ENCODE results near the gene COTL1. TPM values are rescaled to one million over a fixed set of nuclear protein-coding genes. Genes with fewer than 3 reads are reported as not detected.

Gene COTL1
- total and polyA plus RNA-seq, 2 of the 13 experiments (the other 11 are each of a cell fraction or from before 2014, with no cell fraction given): 8.7 to 16.9 TPM

DNA sequence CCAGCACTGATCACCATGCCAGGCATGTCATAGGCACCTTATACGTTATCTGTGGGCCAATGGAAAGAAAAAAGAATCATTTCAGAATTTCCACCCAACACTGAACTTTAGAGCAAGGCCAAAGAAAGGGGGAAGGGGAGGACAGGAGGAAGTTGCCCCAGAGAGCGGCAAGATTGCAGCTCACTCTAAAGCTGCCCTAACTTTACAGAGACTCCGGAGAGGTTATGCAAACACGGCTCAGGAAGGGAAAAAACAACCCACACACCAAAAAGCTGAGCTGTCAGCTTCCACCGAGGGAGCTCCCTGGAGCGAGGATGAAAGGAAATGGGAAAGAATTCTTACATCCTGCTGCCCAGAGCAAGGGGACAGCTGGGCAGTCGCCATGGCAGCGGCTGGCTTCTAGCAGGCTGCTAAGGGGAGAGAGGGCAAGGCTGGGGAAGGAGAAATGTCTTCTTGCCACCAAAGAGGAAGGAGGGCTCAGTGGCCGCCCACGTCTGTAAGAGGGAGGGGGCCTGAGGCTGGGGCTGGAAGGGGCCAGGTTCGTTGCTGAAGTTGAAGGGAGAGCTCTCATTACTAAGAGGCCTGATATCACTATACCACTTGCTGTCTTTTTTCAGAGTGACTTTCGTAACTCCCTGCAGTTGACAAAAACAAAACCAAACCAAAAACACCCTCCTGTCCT is 18.2 kb downstream of the COTL1 start (continued):
- TF ChIP-seq, protein P1, sequence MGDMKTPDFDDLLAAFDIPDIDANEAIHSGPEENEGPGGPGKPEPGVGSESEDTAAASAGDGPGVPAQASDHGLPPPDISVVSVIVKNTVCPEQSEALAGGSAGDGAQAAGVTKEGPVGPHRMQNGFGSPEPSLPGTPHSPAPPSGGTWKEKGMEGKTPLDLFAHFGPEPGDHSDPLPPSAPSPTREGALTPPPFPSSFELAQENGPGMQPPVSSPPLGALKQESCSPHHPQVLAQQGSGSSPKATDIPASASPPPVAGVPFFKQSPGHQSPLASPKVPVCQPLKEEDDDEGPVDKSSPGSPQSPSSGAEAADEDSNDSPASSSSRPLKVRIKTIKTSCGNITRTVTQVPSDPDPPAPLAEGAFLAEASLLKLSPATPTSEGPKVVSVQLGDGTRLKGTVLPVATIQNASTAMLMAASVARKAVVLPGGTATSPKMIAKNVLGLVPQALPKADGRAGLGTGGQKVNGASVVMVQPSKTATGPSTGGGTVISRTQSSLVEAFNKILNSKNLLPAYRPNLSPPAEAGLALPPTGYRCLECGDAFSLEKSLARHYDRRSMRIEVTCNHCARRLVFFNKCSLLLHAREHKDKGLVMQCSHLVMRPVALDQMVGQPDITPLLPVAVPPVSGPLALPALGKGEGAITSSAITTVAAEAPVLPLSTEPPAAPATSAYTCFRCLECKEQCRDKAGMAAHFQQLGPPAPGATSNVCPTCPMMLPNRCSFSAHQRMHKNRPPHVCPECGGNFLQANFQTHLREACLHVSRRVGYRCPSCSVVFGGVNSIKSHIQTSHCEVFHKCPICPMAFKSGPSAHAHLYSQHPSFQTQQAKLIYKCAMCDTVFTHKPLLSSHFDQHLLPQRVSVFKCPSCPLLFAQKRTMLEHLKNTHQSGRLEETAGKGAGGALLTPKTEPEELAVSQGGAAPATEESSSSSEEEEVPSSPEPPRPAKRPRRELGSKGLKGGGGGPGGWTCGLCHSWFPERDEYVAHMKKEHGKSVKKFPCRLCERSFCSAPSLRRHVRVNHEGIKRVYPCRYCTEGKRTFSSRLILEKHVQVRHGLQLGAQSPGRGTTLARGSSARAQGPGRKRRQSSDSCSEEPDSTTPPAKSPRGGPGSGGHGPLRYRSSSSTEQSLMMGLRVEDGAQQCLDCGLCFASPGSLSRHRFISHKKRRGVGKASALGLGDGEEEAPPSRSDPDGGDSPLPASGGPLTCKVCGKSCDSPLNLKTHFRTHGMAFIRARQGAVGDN (CRISPR knock-in tag; IDR thresholded peaks at IDR 0.05): peak; percentile 78
- TF ChIP-seq THAP11 (CRISPR knock-in tag; IDR thresholded peaks at IDR 0.05): peak; percentile 43; the same call in 1 of the 2 replicates
- peak; percentile 82 for TF ChIP-seq MED1 (CRISPR knock-in tag; IDR thresholded peaks at IDR 0.05)
- TF ChIP-seq ZBTB7A (CRISPR knock-in tag; IDR thresholded peaks at IDR 0.05): peak; percentile 71; the same call in 1 of the 2 replicates
- peak; percentile 64; the same call in 1 of the 2 replicates for TF ChIP-seq NCOR1 (IDR thresholded peaks at IDR 0.05; ENCODE audit: borderline replicate concordance, low read length)
- TF ChIP-seq, protein P2, sequence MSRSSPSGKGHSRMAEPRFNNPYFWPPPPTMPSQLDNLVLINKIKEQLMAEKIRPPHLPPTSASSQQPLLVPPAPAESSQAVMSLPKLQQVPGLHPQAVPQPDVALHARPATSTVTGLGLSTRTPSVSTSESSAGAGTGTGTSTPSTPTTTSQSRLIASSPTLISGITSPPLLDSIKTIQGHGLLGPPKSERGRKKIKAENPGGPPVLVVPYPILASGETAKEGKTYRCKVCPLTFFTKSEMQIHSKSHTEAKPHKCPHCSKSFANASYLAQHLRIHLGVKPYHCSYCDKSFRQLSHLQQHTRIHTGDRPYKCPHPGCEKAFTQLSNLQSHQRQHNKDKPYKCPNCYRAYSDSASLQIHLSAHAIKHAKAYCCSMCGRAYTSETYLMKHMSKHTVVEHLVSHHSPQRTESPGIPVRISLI (CRISPR knock-in tag; IDR thresholded peaks at IDR 0.05; ENCODE audit: borderline replicate concordance): peak; percentile 82; the same call in 1 of the 2 replicates
- TF ChIP-seq ZNF33B (CRISPR knock-in tag; IDR thresholded peaks at IDR 0.05): no peak
- TF ChIP-seq PHF21A (CRISPR knock-in tag; IDR thresholded peaks at IDR 0.05): peak; percentile 92
- TF ChIP-seq, protein P3, sequence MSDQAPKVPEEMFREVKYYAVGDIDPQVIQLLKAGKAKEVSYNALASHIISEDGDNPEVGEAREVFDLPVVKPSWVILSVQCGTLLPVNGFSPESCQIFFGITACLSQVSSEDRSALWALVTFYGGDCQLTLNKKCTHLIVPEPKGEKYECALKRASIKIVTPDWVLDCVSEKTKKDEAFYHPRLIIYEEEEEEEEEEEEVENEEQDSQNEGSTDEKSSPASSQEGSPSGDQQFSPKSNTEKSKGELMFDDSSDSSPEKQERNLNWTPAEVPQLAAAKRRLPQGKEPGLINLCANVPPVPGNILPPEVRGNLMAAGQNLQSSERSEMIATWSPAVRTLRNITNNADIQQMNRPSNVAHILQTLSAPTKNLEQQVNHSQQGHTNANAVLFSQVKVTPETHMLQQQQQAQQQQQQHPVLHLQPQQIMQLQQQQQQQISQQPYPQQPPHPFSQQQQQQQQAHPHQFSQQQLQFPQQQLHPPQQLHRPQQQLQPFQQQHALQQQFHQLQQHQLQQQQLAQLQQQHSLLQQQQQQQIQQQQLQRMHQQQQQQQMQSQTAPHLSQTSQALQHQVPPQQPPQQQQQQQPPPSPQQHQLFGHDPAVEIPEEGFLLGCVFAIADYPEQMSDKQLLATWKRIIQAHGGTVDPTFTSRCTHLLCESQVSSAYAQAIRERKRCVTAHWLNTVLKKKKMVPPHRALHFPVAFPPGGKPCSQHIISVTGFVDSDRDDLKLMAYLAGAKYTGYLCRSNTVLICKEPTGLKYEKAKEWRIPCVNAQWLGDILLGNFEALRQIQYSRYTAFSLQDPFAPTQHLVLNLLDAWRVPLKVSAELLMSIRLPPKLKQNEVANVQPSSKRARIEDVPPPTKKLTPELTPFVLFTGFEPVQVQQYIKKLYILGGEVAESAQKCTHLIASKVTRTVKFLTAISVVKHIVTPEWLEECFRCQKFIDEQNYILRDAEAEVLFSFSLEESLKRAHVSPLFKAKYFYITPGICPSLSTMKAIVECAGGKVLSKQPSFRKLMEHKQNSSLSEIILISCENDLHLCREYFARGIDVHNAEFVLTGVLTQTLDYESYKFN (CRISPR knock-in tag; conservative IDR thresholded peaks at IDR 0.05): peak; percentile 90
- 0 out of 2 replicates have a peak, but pooled peaks have one; percentile 35 for TF ChIP-seq SMAD1 (CRISPR knock-in tag; IDR thresholded peaks at IDR 0.05; ENCODE audit: borderline replicate concordance, low read depth)
- TF ChIP-seq, protein P4, sequence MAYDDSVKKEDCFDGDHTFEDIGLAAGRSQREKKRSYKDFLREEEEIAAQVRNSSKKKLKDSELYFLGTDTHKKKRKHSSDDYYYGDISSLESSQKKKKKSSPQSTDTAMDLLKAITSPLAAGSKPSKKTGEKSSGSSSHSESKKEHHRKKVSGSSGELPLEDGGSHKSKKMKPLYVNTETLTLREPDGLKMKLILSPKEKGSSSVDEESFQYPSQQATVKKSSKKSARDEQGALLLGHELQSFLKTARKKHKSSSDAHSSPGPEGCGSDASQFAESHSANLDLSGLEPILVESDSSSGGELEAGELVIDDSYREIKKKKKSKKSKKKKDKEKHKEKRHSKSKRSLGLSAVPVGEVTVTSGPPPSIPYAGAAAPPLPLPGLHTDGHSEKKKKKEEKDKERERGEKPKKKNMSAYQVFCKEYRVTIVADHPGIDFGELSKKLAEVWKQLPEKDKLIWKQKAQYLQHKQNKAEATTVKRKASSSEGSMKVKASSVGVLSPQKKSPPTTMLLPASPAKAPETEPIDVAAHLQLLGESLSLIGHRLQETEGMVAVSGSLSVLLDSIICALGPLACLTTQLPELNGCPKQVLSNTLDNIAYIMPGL (CRISPR knock-in tag; IDR thresholded peaks at IDR 0.05; ENCODE audit: borderline replicate concordance in 1 of 2, low read depth in 1 of 2): 0 out of 4 replicates have a peak, but pooled peaks of 1 of the 2 experiments have one; percentile 19
- peak; percentile 63 for TF ChIP-seq KMT2A (CRISPR knock-in tag; IDR thresholded peaks at IDR 0.05)
- TF ChIP-seq, protein P5, sequence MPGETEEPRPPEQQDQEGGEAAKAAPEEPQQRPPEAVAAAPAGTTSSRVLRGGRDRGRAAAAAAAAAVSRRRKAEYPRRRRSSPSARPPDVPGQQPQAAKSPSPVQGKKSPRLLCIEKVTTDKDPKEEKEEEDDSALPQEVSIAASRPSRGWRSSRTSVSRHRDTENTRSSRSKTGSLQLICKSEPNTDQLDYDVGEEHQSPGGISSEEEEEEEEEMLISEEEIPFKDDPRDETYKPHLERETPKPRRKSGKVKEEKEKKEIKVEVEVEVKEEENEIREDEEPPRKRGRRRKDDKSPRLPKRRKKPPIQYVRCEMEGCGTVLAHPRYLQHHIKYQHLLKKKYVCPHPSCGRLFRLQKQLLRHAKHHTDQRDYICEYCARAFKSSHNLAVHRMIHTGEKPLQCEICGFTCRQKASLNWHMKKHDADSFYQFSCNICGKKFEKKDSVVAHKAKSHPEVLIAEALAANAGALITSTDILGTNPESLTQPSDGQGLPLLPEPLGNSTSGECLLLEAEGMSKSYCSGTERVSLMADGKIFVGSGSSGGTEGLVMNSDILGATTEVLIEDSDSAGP (CRISPR knock-in tag; IDR thresholded peaks at IDR 0.05; ENCODE audit: borderline replicate concordance): peak; percentile 48; the same call in 1 of the 2 replicates
- TF ChIP-seq PHF8 (CRISPR knock-in tag; IDR thresholded peaks at IDR 0.05): peak; percentile 41; the same call in 1 of the 2 replicates
